ENCODE measurements around the gene ANO2.
"Not testable (repeated sequence)": the region's sequence is repeated elsewhere in the genome, so short reads cannot be mapped to it uniquely, and the experiment has no call there.

The ANO2 gene

GRCh38 chr12:5887819-5888218 lies 57.2 kb downstream of the ANO2 start:
- DNase-seq (ENCODE audit: low read depth, low spot score), result not testable (repeated sequence)

GRCh38 chr12:5884866-5885265 lies 60.2 kb downstream of the ANO2 start:
- no peak for DNase-seq (ENCODE audit: low read depth, low spot score)

DNA sequence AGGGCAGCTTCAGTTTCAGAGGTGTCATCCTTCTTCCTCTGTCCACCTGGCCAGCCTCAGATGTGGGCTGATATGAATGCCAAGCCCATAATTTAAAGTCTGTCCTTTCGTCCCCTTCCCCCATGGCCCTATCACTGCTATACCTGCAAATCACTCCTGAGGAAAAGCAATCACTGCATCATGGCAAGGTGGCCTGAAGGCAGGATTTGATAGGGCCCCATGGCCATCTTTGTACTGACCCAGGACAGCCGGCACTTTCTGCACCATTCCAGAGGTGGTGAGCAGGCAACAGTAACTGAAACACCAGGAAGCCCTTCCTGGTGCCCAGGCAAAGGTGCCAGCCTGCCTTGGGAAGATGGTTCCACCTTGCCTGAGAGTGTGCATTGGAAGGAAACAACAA lies 60.8 kb downstream of the ANO2 start:
- no peak for DNase-seq (ENCODE audit: low read depth, low spot score)

DNA sequence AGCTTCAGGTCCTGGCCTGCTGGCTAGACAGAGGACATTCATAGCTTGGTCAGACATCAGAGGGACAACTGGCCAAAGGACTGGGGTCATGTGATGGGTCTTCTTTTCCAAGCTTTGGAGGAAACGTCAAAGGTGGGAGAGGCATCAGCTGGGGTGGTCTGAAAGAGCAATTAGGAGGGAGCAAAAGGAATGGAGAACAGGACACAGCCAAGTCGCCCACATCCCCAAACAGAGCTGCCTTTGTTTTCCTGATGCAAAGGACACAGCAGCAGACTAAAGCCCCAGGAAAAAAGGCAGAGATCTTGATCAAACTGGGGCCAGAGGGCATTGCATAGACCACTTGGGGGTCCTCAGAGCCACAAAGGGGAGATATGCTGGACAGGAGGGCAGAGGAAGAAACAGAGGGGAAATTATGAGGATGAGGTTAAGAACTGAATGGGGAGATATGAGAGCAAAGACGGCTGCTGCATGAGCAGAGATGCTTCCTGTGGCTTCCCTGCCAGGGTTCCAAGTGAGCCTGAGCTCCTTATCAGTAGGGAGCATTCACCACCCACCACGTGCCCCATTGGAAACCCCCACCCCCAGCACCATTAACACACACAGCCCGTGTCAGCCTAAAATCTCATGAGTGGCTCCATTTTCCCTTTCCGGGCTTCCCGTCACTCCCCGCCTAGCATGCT lies 62.4 kb downstream of the ANO2 start:
- no peak for DNase-seq (ENCODE audit: low read depth, low spot score)

GRCh38 chr12:5881666-5882065 lies 63.4 kb downstream of the ANO2 start:
- DNase-seq (ENCODE audit: low read depth, low spot score), result no peak

GRCh38 chr12:5881101-5881606 lies 63.9 kb downstream of the ANO2 start:
- DNase-seq (ENCODE audit: low read depth, low spot score), result no peak

DNA sequence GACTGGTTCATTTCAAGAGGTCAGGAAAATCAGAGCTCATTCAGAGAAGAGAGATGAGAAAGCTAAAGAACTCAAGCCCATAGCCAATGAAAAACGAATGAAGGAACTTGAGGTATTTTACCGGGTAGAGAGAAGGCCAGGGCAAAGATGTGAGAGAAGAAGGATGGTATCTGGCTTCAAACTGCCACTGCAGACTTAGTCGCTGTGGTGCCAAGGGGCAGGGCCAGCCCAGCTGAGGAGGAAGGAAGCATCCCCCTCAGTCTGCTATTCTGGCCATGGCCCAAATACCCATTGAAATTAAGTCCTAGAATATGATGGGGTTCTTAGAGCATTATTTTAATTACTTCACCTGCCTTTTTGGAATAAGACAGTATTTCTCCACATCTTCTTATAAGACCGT lies 69.2 kb downstream of the ANO2 start:
- no peak for DNase-seq (ENCODE audit: low read depth, low spot score)

DNA sequence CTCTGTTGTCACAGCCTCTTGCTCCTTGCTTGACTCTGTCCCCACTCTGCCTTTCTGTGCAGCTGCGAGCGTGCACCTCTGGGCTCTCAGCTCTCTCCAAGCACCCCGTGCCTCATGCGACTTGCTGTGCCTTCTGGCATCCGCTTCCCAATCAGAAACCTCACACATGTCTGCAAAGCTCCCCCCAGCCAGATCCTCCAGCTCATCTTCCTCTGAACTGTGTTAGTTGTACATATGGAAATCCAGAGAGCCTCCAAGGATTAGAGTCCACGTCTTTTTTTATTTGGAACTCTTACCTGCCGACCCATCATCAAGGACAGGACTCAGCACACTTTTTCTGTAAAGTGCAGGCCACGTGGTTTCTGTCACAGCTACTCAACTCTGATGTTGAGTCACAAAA lies 70.5 kb downstream of the ANO2 start:
- no peak for DNase-seq (ENCODE audit: low read depth, low spot score)

- DNase-seq (ENCODE audit: low read depth, low spot score), result no peak
Observed at GRCh38 chr12:5873281-5873919, 71.7 kb downstream of the ANO2 start.

DNA sequence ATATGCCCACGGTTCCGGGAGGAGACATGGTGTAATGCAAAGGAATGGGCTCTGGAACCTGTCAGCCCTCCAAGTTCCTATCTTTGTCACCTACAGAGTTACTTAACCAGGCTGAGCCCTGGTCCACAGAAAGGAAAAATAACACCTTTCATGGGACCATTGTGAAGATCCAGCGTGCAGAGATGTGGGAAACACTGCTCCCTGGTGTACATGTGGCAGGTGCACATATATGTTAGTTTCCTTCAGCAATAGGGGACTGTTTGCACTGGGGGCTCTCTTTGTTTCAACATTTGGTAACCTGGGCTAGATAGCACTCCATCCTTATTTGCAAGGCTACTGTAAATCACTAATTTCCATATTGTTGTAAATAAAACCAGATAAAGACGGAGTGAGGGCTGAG lies 72.3 kb downstream of the ANO2 start:
- no peak for DNase-seq (ENCODE audit: low read depth, low spot score)

GRCh38 chr12:5871741-5872140 lies 73.3 kb downstream of the ANO2 start:
- DNase-seq (ENCODE audit: low read depth, low spot score), result no peak

GRCh38 chr12:5870183-5870582 lies 74.9 kb downstream of the ANO2 start:
- DNase-seq (ENCODE audit: low read depth, low spot score), result no peak

DNA sequence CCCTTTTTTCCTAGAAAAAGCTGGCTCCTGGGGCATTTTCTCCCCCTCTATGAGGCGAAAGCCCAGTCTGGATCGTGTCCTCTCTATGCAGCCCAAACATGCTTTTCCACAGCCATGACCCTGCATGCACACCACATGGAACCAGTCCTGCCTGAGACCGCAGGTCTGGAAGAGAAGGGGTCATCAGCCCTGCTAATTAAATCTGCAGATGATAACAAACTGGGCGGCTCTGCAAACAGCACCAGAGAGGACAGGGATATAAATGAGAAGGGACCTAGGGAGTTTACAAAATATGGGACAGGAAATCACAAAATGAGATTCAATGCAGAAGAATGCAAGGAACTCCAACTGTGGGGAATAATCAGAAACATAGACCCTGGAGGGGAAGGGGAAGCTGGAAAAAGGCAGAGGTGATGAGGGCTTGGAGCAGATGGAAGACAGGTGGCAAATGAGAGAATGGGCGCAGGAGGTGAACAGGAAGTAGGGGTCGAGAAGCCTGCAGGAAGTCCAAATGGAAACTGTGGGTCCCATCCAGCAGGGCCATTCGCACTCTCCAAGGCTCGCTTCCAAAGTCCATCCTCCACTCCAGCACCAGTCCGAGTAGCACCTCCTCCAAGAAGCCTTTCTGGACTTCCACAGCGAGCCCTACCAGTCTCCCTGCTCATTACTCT lies 76.3 kb downstream of the ANO2 start:
- no peak for DNase-seq (ENCODE audit: low read depth, low spot score)

GRCh38 chr12:5865397-5865796 lies 79.7 kb downstream of the ANO2 start:
- DNase-seq (ENCODE audit: low read depth, low spot score), result no peak

DNA sequence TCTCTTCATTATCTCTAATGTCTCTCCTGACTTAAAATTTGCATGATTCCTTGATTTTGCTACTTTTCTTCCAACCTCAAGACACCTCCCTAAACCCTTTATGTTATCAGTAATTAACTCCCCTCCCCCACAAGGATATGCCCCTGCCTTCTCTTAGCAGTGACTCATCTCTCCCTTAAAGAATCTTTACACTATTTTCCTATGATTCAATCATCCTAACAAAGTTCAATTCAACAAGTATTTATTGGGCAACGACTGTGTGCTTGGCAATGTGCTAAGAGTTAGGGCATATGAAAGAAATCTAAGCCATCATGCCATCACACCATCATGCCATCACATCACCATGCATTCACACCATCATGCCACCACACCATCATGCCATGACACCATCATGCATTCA lies 80.1 kb downstream of the ANO2 start:
- DNase-seq (ENCODE audit: low read depth, low spot score), result no peak

DNA sequence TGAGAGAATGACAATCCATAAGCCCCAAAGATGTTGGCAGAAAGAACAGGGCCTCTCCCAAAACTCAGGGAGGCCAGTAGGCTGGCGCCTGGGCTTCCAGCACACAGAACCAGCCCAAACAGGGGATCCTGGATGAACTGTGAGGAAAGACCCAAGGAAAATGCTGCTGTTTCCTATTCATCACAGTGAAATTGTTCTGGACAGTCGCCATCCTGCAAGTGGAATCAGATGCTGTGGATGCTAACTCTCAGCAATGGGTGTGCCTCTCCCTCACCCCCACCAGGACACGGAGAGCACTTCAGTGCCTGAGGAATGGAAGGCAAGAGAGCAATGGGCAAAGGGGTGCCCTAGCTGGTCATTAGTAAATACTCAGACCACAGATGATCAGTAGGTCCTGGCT lies 80.8 kb downstream of the ANO2 start:
- DNase-seq (ENCODE audit: low read depth, low spot score), result no peak

GRCh38 chr12:5861416-5861815 lies 83.6 kb downstream of the ANO2 start:
- no peak for DNase-seq (ENCODE audit: low read depth, low spot score)

GRCh38 chr12:5856692-5857091 lies 88.4 kb downstream of the ANO2 start:
- no peak for DNase-seq (ENCODE audit: low read depth, low spot score)

- DNase-seq (ENCODE audit: low read depth, low spot score), result no peak
Observed at GRCh38 chr12:5846950-5847349, 98.1 kb downstream of the ANO2 start.

GRCh38 chr12:5840944-5841343 lies 104.1 kb downstream of the ANO2 start:
- DNase-seq (ENCODE audit: low read depth, low spot score), result no peak

GRCh38 chr12:5830111-5830510 lies 114.9 kb downstream of the ANO2 start:
- no peak for DNase-seq (ENCODE audit: low read depth, low spot score)

GRCh38 chr12:5827591-5827990 lies 117.5 kb downstream of the ANO2 start:
- no peak for DNase-seq (ENCODE audit: low read depth, low spot score)

DNA sequence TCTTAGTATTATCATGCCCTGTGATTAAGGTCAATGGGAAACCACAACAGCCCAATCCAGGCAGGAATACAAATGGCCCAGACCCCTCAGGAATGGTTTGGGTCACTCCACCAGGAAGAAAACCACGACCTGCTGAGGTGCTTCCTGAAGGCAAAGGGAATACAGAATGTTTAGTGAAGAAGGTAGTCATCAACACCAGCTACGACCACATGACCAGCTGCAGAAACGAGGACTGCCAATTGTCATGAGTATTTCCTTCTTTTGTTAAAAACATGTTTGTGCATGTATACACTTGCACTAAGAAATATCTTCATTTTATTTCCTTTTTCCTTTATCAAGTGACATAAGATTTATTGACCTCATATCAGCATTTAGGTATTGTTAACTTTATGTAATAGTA lies 119.3 kb downstream of the ANO2 start:
- not testable (repeated sequence) for DNase-seq (ENCODE audit: low read depth, low spot score)
